B cell (primary cell): ENCODE results near the gene KHDC3L. TPM values are rescaled to one million over a fixed set of nuclear protein-coding genes. Genes with fewer than 3 reads are reported as not detected.
"Not testable (repeated sequence)": the region's sequence is repeated elsewhere in the genome, so short reads cannot be mapped to it uniquely, and the experiment has no call there.

Source experiments
- ATAC-seq: fragments of 200-7000 bp; cut with Tn5 transposase; one replicate; pipeline ENCODE4 v1.10.0; 2021; ENCODE audit warnings: low read depth, mild to moderate bottlenecking, moderate number of reproducible peaks, moderate library complexity
- CTCF ChIA-PET: fragments of 350-600 bp; sonication (Branson Sonifier 250); formaldehyde crosslinking; loops from one replicate; lab custom pipeline; 2021; ENCODE audit warnings: antibody characterized with exemption, inconsistent platforms; lab: Charles Lee
- POLR2A ChIA-PET: fragments of 350-600 bp; sonication (Branson Sonifier 250); formaldehyde crosslinking; loops from one replicate; lab custom pipeline; 2021; ENCODE audit warnings: antibody characterized with exemption; lab: Charles Lee
- DNase-seq: peaks from one replicate; pipeline ENCODE4 v3.0.0; 2013
- H2AFZ ChIP-seq: 2 replicates; pipeline ENCODE4 v1.6.1; 2012; ENCODE audit warnings: mild to moderate bottlenecking, low read depth, low read length; ENCODE audit not compliant: insufficient read depth, poor library complexity, severe bottlenecking
- H3K27ac ChIP-seq, 2 donors: 1 replicate in 1 of 2; 2 replicates in 1 of 2; pipeline ENCODE4 v1.5.1; 2012 to 2013; ENCODE audit warnings: low read length in 2 of 2, mild to moderate bottlenecking in 2 of 2, moderate library complexity in 1 of 2
- H3K27me3 ChIP-seq, 4 experiments: fragments of 200-600 bp in 1 of 4; sonication (generic) in 1 of 4; replicated peaks in 1 of 4; 1 replicate in 2 of 4; 2 replicates in 2 of 4; pipeline versions ENCODE4 v1.6.1 to v1.7.0; 2013 to 2016; ENCODE audit warnings: low read length in 3 of 4, mild to moderate bottlenecking in 2 of 4, mixed read lengths in 1 of 4, moderate library complexity in 1 of 4; ENCODE audit not compliant: insufficient read depth in 4 of 4, control insufficient read depth in 3 of 4; ENCODE audit errors: control extremely low read depth in 1 of 4
- H3K36me3 ChIP-seq, 2 experiments: replicated peaks in 1 of 2; 1 replicate in 1 of 2; 2 replicates in 1 of 2; pipeline versions ENCODE4 v1.6.1 to v1.7.1; 2013; ENCODE audit warnings: low read length in 1 of 2; ENCODE audit not compliant: insufficient read depth in 2 of 2, control insufficient read depth in 1 of 2; ENCODE audit errors: control extremely low read depth in 1 of 2, extremely low read depth in 1 of 2
- H3K4me1 ChIP-seq, 2 donors: fragments of 200-600 bp in 1 of 2; sonication (generic) in 1 of 2; 1 replicate in 1 of 2; 2 replicates in 1 of 2; pipeline versions ENCODE4 v1.5.1 to v1.6.1; 2013 to 2017; ENCODE audit warnings: low read length in 2 of 2; ENCODE audit not compliant: control insufficient read depth in 2 of 2, insufficient read depth in 2 of 2
- H3K4me2 ChIP-seq: replicated peaks from 2 replicates; pipeline ENCODE3; 2012; ENCODE audit warnings: mild to moderate bottlenecking, low read depth, low read length; ENCODE audit not compliant: poor library complexity, severe bottlenecking
- H3K4me3 ChIP-seq, 5 experiments: fragments of 200-600 bp in 1 of 5; sonication (generic) in 1 of 5; 1 replicate in 3 of 5; 2 replicates in 2 of 5; pipeline versions ENCODE4 v1.5.1 to v1.7.0; 2011 to 2016; ENCODE audit warnings: low read length in 4 of 5, mild to moderate bottlenecking in 4 of 5, low read depth in 2 of 5, control low read depth in 1 of 5, moderate library complexity in 1 of 5; ENCODE audit not compliant: insufficient read depth in 1 of 5; ENCODE audit errors: control extremely low read depth in 1 of 5, extremely low read depth in 1 of 5
- H3K79me2 ChIP-seq: fragments of 200-600 bp; sonication (generic); one replicate; pipeline ENCODE4 v1.6.0; 2016; ENCODE audit warnings: low read length; ENCODE audit not compliant: control insufficient read depth, insufficient read depth
- H3K9ac ChIP-seq: fragments of 200-600 bp; sonication (generic); 2 replicates; pipeline ENCODE4 v1.6.1; 2017; ENCODE audit warnings: mild to moderate bottlenecking, low read length, moderate library complexity
- H3K9me3 ChIP-seq, 3 donors: one replicate each; pipeline versions ENCODE4 v1.6.1 to v1.7.1; 2013; ENCODE audit warnings: low read length in 2 of 3; ENCODE audit not compliant: control insufficient read depth in 2 of 3, insufficient read depth in 1 of 3; ENCODE audit errors: control extremely low read depth in 1 of 3
- H4K20me1 ChIP-seq: 2 replicates; pipeline ENCODE4 v1.6.0; 2012; ENCODE audit warnings: mild to moderate bottlenecking, low read length; ENCODE audit not compliant: insufficient read depth, control insufficient read depth, poor library complexity, severe bottlenecking
- H3K27ac Mint-ChIP-seq: one replicate; pipeline ENCODE4 v1.8.0; 2021; ENCODE audit warnings: mixed read lengths
- H3K27me3 Mint-ChIP-seq: one replicate; pipeline ENCODE4 v1.8.0; 2021; ENCODE audit warnings: mixed read lengths
- H3K4me1 Mint-ChIP-seq: one replicate; pipeline ENCODE4 v1.8.0; 2021; ENCODE audit warnings: mixed read lengths
- H3K4me3 Mint-ChIP-seq: one replicate; pipeline ENCODE4 v1.8.0; 2021; ENCODE audit warnings: mixed read lengths
- H3K9me3 Mint-ChIP-seq: one replicate; pipeline ENCODE4 v1.8.0; 2022; ENCODE audit warnings: mixed read lengths; ENCODE audit not compliant: insufficient read depth
- EZH2 ChIP-seq: IDR thresholded peaks from 2 replicates; pipeline ENCODE4 v1.6.1; 2012; ENCODE audit warnings: borderline replicate concordance, low read depth, mild to moderate bottlenecking, moderate library complexity, low read length; ENCODE audit not compliant: insufficient read depth, poor library complexity, severe bottlenecking
- WGBS: methylation state at CpG from one replicate; pipeline ENCODE4 v1.1.5; 2013; ENCODE audit warnings: missing lambda C conversion rate; ENCODE audit not compliant: insufficient coverage; 5-methylcytosine and 5-hydroxymethylcytosine counted together
- intact Hi-C: fragments of 100-400 bp; cut with micrococcal nuclease; formaldehyde crosslinking; loops from one replicate; pipeline ENCODE4 v1.10.0; 2022
- polyA plus RNA-seq: library from polyadenylated mRNA; depleted of rRNA; stranded (reverse); fragments of >200 nt; gene quantifications from 2 replicates; pipeline ENCODE4 v1.2.3, GENCODE V29; 2012
- total RNA-seq, 2 donors: library from RNA; stranded (reverse); fragments of 120-200 nt in 1 of 2; gene quantifications; 1 replicate in 1 of 2; 2 replicates in 1 of 2; pipeline versions ENCODE4 v1.2.3 to v1.2.4, GENCODE V29; 2013 to 2022
- TF ChIP-seq, protein P1 (sequence below): fragments of 200-600 bp; IDR thresholded peaks from one replicate; pipeline ENCODE4 v1.8.0; 2022; ENCODE audit warnings: antibody characterized with exemption, mild to moderate bottlenecking

Gene KHDC3L
- total and polyA plus RNA-seq, 2 donors (not counting 1 experiment from before 2014, with no cell fraction given) = not detected

DNA sequence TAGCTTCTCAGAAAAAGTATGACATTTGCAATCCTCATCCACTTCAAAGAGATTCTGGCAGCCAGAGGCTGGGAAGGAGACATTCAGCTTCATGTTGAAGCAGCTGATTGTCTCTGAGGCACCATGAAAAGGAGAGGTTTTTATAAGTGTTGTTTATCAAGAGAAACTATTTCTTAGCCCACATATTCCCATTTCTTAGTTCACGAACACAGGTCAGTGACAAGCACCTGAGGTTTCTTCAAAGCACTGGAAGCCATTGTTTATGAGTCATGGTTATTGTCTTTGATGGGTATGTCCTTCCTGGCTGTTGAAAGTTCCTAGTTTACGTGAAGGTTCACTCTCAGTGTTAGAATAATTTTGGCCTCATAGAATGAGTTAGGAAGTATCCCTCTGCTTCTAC lies 29.2 kb downstream of the KHDC3L start:
- H3K27ac Mint-ChIP-seq = no peak overlapping the region
- no peak for DNase-seq

DNA sequence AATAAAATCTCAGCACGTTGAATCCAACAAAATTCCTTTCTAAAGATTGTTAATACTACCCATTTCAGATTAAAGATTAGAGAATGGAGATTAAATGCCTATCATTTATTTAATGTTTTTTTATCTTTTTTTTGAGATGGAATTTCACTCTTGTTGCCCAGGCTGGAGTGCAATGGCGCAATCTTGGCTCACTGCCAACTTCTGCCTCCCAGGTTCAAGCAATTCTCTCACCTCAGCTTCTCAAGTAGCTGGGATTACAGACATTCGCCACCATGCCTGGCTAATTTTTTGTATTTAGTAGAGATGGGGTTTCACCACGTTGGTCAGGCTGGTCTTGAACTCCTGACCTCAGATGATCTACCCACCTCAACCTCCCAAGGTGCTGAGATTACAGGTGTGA lies 29.7 kb downstream of the KHDC3L start:
- DNase-seq, ATAC-seq, H3K27me3 Mint-ChIP-seq, H3K36me3 ChIP-seq, CTCF ChIA-PET, H3K27ac Mint-ChIP-seq, H4K20me1 ChIP-seq, H3K4me3 ChIP-seq, H3K79me2 ChIP-seq, H3K4me1 Mint-ChIP-seq, H3K4me3 Mint-ChIP-seq, H3K9ac ChIP-seq, intact Hi-C loops, H3K27me3 ChIP-seq, H2AFZ ChIP-seq, H3K4me2 ChIP-seq, POLR2A ChIA-PET, H3K27ac ChIP-seq, H3K9me3 Mint-ChIP-seq: not testable (repeated sequence)
- peaks cover 3 to 15% of the 10 kb centered on the region in 2 donors for H3K4me1 ChIP-seq
- H3K9me3 ChIP-seq = peaks cover 0 to 11% (median 0%) of the 10 kb centered on the region in 3 donors
- WGBS = no CpG with 5 or more reads among the region's 4 CpGs

More for the DNA sequence above, 29.2 kb downstream of the KHDC3L start:
- intact Hi-C loops = no loop called here
- H3K27ac ChIP-seq = no peak overlapping the region
- H3K27me3 ChIP-seq = no peaks in the 10 kb centered on the region
- no peaks in the 10 kb centered on the region for H3K27me3 Mint-ChIP-seq
- H3K4me3 ChIP-seq = no peak overlapping the region
- H3K9ac ChIP-seq = no peak overlapping the region
- no CpG with 5 or more reads among the region's 2 CpGs for WGBS
- POLR2A ChIA-PET = no interaction called here
- H3K9me3 Mint-ChIP-seq = no peaks in the 10 kb centered on the region
- no peaks in the 10 kb centered on the region for H3K79me2 ChIP-seq
- no peak overlapping the region for H2AFZ ChIP-seq
- peaks cover 0 to 11% (median 0%) of the 10 kb centered on the region in 3 donors for H3K9me3 ChIP-seq
- no peak for TF ChIP-seq EZH2
- TF ChIP-seq, protein P1, sequence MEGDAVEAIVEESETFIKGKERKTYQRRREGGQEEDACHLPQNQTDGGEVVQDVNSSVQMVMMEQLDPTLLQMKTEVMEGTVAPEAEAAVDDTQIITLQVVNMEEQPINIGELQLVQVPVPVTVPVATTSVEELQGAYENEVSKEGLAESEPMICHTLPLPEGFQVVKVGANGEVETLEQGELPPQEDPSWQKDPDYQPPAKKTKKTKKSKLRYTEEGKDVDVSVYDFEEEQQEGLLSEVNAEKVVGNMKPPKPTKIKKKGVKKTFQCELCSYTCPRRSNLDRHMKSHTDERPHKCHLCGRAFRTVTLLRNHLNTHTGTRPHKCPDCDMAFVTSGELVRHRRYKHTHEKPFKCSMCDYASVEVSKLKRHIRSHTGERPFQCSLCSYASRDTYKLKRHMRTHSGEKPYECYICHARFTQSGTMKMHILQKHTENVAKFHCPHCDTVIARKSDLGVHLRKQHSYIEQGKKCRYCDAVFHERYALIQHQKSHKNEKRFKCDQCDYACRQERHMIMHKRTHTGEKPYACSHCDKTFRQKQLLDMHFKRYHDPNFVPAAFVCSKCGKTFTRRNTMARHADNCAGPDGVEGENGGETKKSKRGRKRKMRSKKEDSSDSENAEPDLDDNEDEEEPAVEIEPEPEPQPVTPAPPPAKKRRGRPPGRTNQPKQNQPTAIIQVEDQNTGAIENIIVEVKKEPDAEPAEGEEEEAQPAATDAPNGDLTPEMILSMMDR = no peak
- no peaks in the 10 kb centered on the region for H4K20me1 ChIP-seq
- H3K4me3 Mint-ChIP-seq = no peak overlapping the region
- peaks cover 3 to 15% of the 10 kb centered on the region in 2 donors for H3K4me1 ChIP-seq
- H3K4me1 Mint-ChIP-seq = peaks cover 7% of the 10 kb centered on the region
- no peaks in the 10 kb centered on the region for H3K36me3 ChIP-seq
- H3K4me2 ChIP-seq = no peak overlapping the region
- no peak for ATAC-seq
- CTCF ChIA-PET = no interaction called here
